Lower lobe of right lung (tissue), 2 donors: Measurements from ENCODE around the gene METTL14. TPM values are rescaled to one million over a fixed set of nuclear protein-coding genes. Genes with fewer than 3 reads are reported as not detected.

Experiments
- ATAC-seq, 2 donors: fragments of 200-7000 bp; cut with Tn5 transposase; one replicate each; pipeline ENCODE4 v1.9.1; 2020 to 2022; ENCODE audit warnings: mild to moderate bottlenecking in 2 of 2, moderate library complexity in 2 of 2
- DNase-seq: peaks from one replicate; pipeline ENCODE4 v3.0.0-alpha.2; 2020
- H3K27ac ChIP-seq: fragments of 200-600 bp; one replicate; pipeline ENCODE4 v1.8.0; 2022
- H3K27me3 ChIP-seq: fragments of 200-600 bp; one replicate; pipeline ENCODE4 v1.8.0; 2022; ENCODE audit warnings: low read depth
- H3K36me3 ChIP-seq: fragments of 200-600 bp; one replicate; pipeline ENCODE4 v1.8.0; 2022; ENCODE audit warnings: mild to moderate bottlenecking
- H3K4me1 ChIP-seq: fragments of 200-600 bp; one replicate; pipeline ENCODE4 v1.8.0; 2022
- H3K4me3 ChIP-seq: fragments of 200-600 bp; one replicate; pipeline ENCODE4 v1.8.0; 2022; ENCODE audit warnings: mild to moderate bottlenecking
- H3K9me3 ChIP-seq: fragments of 200-600 bp; one replicate; pipeline ENCODE4 v1.8.0; 2022
- intact Hi-C: fragments of 100-400 bp; cut with DNase I; formaldehyde crosslinking; loops from one replicate; pipeline ENCODE4 v1.11.0; 2022
- total RNA-seq: library from RNA; stranded (reverse); fragmentation: NEBNext Ultra II Directional; extraction: Animal tissue kit (Norgen Biotek cat#: 25700); gene quantifications from one replicate; pipeline ENCODE4 v1.2.1, GENCODE V29; 2021
- TF ChIP-seq, protein P1 (sequence below): fragments of 200-600 bp; IDR thresholded peaks from one replicate; pipeline ENCODE4 v1.8.0; 2022; ENCODE audit warnings: antibody characterized with exemption, mild to moderate bottlenecking
- donor health status: DM: no; HTN: yes; CAD: no; lungs with severe emphysema.

Gene METTL14
- total RNA-seq, 1 donor from 2014 or later, result 48.7 TPM

DNA sequence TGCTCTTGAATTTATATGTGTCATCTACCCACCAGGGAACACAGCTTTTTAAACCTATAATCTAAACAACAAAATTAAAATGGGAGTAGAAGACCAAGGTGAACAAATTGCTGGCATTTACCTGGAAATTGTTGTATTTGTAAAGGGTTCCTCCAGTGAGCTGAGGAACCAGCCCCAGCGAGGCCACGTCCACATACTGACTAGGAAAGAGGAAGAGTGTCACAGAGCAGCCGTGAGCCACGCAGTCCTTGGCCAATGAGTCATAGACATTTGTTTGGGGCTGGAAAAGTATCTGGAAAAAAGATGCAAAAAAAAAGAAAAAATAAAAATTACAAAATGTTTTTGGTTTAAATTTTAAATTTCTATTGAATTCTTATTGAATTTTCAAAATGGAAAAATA is 58.7 kb downstream of the METTL14 start:
- intact Hi-C loops, result no loop called here
- H3K27me3 ChIP-seq, result no peaks in the 10 kb centered on the region
- H3K4me1 ChIP-seq, result peaks cover 7% of the 10 kb centered on the region
- ATAC-seq (no peak), DNase-seq (no peak)
- TF ChIP-seq, protein P1, sequence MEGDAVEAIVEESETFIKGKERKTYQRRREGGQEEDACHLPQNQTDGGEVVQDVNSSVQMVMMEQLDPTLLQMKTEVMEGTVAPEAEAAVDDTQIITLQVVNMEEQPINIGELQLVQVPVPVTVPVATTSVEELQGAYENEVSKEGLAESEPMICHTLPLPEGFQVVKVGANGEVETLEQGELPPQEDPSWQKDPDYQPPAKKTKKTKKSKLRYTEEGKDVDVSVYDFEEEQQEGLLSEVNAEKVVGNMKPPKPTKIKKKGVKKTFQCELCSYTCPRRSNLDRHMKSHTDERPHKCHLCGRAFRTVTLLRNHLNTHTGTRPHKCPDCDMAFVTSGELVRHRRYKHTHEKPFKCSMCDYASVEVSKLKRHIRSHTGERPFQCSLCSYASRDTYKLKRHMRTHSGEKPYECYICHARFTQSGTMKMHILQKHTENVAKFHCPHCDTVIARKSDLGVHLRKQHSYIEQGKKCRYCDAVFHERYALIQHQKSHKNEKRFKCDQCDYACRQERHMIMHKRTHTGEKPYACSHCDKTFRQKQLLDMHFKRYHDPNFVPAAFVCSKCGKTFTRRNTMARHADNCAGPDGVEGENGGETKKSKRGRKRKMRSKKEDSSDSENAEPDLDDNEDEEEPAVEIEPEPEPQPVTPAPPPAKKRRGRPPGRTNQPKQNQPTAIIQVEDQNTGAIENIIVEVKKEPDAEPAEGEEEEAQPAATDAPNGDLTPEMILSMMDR, result no peak
- peaks cover 54% of the 10 kb centered on the region for H3K36me3 ChIP-seq
- no peaks in the 10 kb centered on the region for H3K9me3 ChIP-seq
- H3K27ac ChIP-seq, result no peak overlapping the region
- no peak overlapping the region for H3K4me3 ChIP-seq

DNA sequence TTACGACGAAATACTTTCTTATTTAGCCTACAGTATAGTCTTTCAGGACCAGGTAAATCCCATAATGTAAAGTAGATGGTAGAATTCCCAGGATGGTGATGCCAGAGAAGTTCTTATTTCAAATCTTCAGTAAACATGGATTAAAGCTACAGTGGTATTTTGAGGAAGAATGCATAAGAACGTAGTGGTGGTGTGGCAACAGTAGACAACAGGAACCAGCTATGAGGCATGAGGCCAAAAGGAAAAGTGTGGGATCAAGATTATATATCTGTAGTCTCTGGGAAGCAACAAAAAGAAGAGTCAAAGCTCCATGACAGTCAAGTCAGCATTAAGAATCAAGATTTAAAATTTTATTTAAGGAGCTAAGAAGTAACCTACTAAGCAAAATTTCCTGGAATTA is 60.2 kb downstream of the METTL14 start:
- no peaks in the 10 kb centered on the region for H3K9me3 ChIP-seq
- no peaks in the 10 kb centered on the region for H3K27me3 ChIP-seq
- intact Hi-C loops, result no loop called here
- peaks cover 7% of the 10 kb centered on the region for H3K4me1 ChIP-seq
- ATAC-seq (no peak), DNase-seq (no peak)
- H3K27ac ChIP-seq, result no peak overlapping the region
- TF ChIP-seq, protein P1, result no peak
- peaks cover 53% of the 10 kb centered on the region for H3K36me3 ChIP-seq
- H3K4me3 ChIP-seq, result no peak overlapping the region

DNA sequence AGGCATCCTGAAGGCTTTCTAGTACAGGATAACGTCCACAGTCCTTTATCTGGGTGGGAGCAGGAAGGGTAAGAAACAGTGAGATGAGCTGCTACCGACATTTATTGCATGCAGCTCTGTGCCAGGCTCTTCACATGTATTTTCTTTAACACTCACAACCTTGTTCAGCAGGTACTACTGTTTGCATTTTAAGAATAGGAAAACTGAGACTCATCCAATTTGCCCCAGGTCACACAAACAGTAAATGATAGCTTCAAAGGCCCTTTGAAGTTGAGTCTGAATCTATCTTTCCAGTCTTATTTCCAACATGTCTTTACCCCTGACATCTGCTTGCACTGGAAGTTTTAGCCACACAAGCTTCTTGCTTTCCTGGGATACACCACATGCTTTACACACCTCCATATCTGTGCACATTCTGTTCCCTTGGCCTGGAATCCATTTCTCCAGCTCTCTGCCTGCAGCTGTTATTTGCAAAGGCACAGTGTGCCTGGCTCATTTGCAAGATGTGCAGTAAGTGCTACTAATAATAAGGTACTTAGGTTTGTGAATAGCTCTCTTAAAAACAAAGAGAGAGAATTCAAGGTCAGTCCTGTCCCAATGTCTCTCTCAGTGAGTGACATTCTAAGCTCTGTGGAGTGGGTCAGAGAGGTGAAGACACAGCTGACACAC is 61.2 kb downstream of the METTL14 start:
- TF ChIP-seq, protein P1, result no peak
- intact Hi-C loops, result no loop called here
- peaks cover 7% of the 10 kb centered on the region for H3K4me1 ChIP-seq
- ATAC-seq (peak; percentile 61 to 81), DNase-seq (no peak)
- H3K4me3 ChIP-seq, result no peak overlapping the region
- H3K27me3 ChIP-seq, result no peaks in the 10 kb centered on the region
- H3K27ac ChIP-seq, result no peak overlapping the region
- H3K36me3 ChIP-seq, result peaks cover 59% of the 10 kb centered on the region
- H3K9me3 ChIP-seq, result no peaks in the 10 kb centered on the region

DNA sequence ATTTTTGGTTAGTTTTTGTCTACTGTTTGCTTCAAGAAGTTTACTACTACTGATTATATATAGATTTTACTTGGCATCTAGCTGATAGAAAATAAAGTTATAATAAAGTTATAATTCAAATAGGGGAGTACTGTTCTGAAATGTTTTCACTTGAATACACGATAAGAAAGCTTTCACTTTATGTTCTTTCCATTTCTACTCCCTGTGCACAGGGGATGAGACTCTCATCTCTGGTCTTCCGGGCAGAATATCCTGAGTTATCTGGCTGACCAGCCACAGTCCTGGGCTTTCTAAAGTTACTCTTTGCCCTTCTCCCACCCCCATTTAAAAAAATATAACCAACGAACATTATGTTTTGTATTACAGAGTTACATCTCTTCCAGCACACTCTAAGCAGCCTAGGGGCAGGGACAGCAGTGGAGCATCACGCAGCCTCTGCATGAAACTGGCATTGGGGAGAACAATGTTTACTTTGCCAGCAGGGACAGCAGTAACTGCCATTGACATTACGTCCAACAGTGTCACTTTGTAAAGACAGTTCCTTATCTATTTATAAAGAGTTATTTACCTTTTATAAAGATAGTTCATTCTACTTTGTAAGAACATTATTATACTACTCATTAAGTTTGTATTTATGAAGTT is 64.3 kb downstream of the METTL14 start:
- Histone ChIP-seq H3K36me3 (peaks cover 51% of the 10 kb centered on the region), H3K27me3 (no peaks in the 10 kb centered on the region), H3K9me3 (no peaks in the 10 kb centered on the region), H3K27ac (no peak overlapping the region), H3K4me3 (no peak overlapping the region), H3K4me1 (peaks cover 7% of the 10 kb centered on the region)
- ATAC-seq, result no peak
- TF ChIP-seq, protein P1, result no peak
- intact Hi-C loops, result no loop called here
- DNase-seq, result no peak

DNA sequence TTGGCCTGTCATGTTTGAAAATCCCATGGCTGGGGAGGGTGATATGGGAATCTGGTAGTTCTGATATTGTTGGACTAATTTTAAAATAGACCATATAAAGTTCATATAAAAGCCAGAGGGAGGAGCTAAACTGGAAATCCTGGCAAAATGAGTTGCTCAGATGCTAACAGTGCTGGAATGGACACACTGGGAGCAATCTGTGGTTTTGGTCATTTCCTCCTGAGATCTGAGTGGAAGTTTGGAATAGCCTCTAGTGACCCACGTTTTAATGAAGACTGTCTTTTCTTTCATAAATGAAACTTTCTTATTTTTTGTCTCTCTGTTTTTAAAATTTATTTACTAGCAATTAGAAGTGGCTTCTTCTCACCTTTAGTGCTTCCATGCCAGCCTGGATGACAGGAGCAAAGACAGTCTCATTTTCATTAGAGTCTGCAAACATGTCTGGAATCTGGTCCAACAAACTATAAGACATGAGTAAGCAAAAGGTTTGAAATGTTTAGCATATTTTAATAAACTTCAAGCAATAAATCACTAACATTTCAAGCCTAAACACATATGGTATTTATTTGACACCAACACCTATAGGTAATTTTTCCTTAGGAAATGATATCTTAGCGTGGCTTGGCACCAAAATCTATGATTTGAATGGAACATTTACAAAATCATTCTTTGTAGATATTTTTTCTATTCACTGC is 66.6 kb downstream of the METTL14 start:
- TF ChIP-seq, protein P1, result no peak
- Histone ChIP-seq H3K36me3 (peaks cover 45% of the 10 kb centered on the region), H3K9me3 (no peaks in the 10 kb centered on the region), H3K27me3 (no peaks in the 10 kb centered on the region), H3K4me3 (no peak overlapping the region), H3K4me1 (peaks cover under 1% of the 10 kb centered on the region), H3K27ac (no peak overlapping the region)
- intact Hi-C loops, result no loop called here
- DNase-seq (no peak), ATAC-seq (no peak)
